Stimulated activated CD8-positive, alpha-beta memory T cell treated with anti-CD3 and anti-CD28 coated beads, Interleukin-7, amount 100 ng/mL, for 48 hours (primary cell): ENCODE measurements around the gene LATS1.
"Not testable (repeated sequence)": the region's sequence is repeated elsewhere in the genome, so short reads cannot be mapped to it uniquely, and the experiment has no call there.

Experiments
- DNase-seq, 2 donors: peaks; one replicate each; pipeline ENCODE4 v3.0.0-alpha.2; 2020; ENCODE audit warnings: low read depth in 1 of 2; ENCODE audit errors: extremely low read depth in 1 of 2

Gene LATS1

DNA sequence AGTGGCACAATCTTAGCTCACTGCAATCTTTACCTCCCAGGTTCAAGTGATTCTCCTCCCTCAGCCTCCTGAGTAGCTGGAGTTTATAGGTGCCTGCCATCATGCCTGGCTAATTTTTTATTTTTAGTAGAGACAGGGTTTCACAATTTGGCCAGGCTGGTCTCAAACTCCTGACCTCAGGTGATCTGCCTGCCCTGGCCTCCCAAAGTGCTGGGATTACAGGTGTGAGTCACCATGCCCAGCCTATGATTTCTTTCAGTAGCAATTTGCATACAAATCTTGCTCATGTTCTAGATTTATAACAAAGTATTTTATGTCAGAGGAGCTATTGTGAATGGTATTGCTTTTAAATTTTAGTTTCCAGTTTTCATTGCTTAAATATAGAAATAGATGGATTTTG, 45.6 kb downstream of the LATS1 start:
- DNase-seq, result not testable (repeated sequence)

DNA sequence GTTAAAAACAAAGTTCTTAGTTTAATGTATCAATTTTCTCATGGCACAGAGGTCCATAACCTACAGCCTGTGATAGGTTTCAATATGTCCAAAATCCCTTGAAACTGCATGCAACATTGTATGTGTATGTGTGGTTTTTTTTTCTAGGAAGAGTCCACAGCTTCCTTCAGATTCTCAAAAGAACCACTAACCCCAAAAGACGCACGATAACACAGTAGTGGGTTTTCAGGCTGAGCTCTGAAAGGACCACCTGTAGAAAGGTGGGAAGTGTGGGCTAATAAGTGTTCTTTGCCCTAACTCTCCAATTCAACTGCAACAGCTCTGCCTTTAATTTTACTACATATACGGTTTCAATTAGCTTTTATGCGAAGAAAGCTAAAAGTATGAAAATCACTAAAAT, 57.9 kb downstream of the LATS1 start:
- no peak for DNase-seq

GRCh38 chr6:149657441-149657840, 60.5 kb downstream of the LATS1 start:
- DNase-seq, result no peak

- no peak for DNase-seq
Observed at GRCh38 chr6:149651056-149651455, 66.8 kb downstream of the LATS1 start.

- DNase-seq, result peak; percentile 81 to 82
Observed at GRCh38 chr6:149648148-149649145, 69.5 kb downstream of the LATS1 start, which contains the start of gene KATNA1. TSS of gene KATNA1 (minus strand) at chr6:149648714. CDS start at chr6:149638547, 10,167 bp downstream.

DNA sequence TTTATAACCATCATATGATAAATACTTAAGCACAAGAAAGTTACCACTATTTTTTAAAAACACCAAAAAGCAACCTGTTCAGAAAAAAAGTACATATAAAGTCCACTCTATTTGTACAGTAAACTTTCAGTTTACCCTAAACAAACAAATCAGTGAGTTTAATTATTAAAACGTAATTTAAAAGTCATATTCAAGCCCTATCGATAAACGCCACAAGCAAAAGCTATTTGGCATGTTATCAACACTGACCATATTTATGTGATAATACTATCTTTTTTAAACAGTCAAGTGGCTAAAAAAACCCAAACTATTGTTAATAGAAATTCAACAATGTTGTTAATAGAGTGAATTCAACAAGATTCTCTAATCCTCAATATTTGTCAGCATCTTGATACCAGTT, 71.3 kb downstream of the LATS1 start:
- no peak for DNase-seq

GRCh38 chr6:149642829-149643580, 74.9 kb downstream of the LATS1 start:
- DNase-seq, result no peak

DNA sequence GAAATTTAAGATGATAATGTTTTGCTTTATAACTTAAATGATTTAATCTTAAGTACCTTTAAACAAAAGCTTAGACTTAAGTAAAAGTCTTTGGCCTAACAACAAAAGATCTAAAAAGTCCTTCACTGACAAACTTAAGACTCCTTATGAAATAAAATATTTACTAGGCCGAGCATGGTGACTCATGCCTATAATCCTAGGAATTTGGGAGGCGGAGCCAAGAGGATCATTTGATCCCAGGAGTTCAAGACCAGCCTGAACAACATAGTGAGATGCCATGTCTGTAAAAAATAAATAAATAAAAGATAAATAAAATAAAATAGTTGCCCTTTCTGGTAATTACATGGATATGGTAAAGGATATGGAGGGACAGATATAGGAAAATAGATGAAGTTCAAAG, 81.8 kb downstream of the LATS1 start:
- no peak for DNase-seq

GRCh38 chr6:149634315-149634714, 83.6 kb downstream of the LATS1 start:
- DNase-seq, result no peak

DNA sequence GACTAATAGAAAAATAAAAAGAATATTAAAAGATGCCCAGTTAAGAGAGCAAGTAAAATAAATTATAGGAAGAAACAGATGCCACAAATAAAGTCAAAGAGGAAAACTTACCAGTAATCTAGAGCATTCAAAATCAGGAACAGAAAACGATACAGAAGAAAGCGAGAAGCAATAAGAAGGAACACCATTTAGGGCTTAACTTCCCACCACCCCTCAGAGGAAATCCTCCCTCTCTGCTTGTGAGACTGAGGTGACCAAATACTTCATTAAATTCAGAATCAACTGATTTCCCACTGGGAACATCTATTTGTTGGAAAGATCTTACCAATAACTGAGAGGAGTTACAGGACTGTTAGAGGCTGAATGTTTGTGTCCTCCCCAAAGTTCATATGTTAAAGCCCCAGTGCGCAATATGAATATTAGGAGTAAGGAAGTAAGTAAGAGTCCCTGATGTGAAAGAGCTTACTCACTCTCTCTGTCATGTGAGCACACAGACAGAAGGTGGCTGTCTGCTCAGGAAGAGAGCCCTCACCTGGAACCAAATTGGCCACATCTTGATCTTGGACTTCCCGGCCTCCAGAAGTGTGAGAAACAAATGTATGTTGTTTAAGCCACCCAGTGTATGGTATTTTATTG, 88.9 kb downstream of the LATS1 start:
- no peak for DNase-seq

DNA sequence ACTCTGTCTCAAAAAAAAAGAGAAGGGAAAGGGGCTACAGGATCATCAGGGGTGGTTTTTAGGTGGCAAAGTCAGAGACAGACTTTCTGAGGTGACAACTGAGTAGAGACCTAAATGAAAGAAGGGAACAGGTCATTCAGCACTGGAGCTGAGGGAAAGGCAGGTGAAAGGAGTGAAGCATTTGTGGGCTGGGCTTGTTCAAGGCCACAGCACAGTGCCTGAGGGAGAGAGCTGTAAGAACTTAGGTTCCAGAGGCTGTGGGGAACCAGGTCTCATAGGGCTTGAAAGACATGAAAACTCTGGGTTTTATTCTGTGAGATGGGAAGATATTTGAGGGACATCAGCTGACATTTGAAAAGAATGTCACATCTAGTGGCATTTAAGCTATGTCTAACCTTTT, 90.2 kb downstream of the LATS1 start:
- DNase-seq, result no peak

GRCh38 chr6:149615805-149616204, 102.1 kb downstream of the LATS1 start:
- no peak for DNase-seq

GRCh38 chr6:149614337-149614736, 103.6 kb downstream of the LATS1 start:
- DNase-seq, result no peak

- DNase-seq, result no peak
Observed at GRCh38 chr6:149608381-149608982, 109.4 kb downstream of the LATS1 start.
